GM19452 (cell line): ENCODE results near the gene ASB4.
"Not testable (repeated sequence)": the region's sequence is repeated elsewhere in the genome, so short reads cannot be mapped to it uniquely, and the experiment has no call there.

ENCODE experiments used
- ATAC-seq: cut with Tn5 transposase; IDR thresholded peaks from one replicate; pipeline ENCODE4 v1.9.1; 2021; ENCODE audit not compliant: unreplicated experiment

Gene ASB4

DNA sequence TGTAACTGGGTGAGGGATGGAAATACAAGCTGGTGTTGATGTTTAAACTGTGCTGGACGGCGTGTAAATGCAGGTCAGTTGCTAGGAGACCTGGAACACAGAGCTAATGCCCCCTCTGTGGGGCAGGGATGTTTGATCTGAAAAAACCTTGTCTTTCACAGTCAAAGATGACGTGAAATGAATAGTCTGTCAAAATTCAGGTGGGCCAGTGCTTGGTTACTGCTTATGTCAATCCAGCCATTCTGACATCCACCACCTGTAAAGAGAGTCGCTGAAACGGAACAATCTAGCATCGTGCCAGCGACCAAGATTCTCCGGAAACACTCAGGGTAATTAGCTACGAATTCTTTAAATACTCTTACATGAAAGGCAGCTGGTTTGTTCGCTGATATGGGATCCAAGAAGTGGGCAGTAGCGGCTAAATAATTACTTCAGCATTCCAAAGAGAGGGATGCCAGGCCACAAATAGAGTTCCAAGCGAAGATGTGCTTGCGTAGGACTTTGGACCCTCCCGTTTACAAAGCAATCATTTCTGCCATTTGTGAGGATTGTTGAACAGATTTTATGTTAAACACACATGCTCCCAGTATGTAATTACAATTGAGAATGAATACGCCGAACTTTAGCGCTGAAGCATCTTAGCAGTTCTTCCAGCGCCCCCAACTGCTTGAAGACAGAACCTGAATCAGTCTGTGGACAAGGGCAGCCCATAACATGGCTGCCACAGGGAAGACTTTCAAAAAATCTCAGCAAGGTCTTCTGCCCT lies 7.3 kb upstream of the ASB4 start:
- no peak for ATAC-seq

DNA sequence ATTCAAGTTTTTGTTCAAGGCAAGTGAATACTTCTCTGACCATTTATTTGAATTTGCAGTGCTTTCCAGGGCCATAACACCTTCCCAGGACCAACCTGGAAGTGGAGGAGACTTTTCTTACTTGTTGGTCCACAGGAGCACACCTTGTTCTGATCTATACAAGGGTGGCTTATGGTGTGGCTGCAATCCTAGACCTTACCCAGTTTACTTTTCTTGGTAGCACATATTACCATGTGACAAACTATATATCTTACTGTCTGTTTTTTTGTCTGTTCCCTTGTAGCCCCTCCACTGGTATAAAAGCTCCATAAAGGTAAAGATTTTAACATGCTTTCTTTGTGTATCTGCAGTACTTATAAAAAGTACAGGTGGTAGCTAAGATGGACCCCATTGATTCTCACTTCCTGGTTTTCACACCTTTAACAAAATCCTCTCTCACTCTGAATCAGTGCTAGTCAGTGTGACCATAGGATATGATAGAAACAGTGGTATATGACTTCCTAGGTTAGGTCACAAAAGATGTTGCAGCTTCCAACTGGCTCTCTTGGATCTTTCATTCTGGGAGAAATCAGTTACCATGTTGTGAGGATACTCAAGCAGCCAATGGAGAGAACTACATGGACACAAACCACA lies 5.6 kb upstream of the ASB4 start:
- ATAC-seq: peak; percentile 82

DNA sequence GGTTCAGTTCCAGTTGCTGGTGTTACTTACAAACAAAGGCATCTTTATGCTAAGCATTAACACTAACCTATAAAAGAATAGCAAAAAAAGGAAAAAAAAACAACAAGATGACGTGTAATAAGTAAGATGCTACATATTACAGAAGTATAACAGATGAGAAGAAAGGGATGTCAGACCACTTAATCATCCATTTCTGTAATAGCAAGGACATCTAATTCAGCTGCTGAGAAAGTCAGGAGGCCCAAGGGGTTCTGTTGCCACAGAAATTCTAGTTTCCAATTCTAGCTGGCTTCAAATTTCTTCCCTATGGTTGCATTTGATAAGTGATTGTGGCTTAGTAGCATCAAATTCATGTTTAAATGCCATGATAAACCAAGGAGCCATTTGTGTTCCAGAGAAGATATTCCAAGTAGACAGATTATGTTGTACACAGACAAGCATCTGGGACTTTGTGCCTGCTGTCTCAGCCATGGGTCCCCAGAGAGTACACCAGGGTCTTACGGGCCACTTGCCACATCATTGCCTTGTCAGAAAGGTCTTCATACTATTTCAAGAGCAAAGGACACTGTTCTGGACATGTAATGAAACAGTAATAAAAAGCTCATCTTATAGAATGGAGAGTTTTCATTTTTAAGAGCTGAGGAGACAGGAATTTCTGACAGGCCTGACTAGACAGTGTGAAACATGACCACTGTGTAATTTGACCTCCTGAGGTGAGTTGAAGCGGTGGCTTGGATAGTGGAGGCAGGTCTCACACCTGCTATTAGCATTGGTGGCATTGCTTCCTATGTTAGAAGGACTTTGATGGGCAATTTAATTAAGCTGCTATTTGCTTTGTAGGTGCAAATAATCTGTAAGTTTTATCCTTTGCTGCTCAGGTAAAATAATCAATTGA lies 4.2 kb upstream of the ASB4 start:
- ATAC-seq: no peak

DNA sequence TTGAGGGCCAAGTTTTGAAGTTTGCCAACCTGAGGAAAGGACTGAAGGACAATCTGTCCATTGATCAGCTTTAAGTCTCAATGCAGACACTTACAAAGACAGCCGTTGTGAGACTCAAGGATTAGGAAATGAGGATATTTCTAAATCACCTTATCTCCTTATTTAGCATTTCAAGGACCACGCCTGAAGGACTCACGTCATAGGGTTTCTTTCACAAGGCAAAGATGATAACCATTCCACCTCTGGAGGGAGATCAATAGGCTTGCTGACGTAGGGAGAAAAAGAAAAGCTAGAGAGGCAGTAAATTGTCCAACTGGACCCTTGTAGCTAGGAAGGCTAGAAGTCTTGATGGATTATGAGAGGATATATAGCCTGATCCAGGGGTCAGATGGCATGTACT lies 3.3 kb upstream of the ASB4 start:
- no peak for ATAC-seq

DNA sequence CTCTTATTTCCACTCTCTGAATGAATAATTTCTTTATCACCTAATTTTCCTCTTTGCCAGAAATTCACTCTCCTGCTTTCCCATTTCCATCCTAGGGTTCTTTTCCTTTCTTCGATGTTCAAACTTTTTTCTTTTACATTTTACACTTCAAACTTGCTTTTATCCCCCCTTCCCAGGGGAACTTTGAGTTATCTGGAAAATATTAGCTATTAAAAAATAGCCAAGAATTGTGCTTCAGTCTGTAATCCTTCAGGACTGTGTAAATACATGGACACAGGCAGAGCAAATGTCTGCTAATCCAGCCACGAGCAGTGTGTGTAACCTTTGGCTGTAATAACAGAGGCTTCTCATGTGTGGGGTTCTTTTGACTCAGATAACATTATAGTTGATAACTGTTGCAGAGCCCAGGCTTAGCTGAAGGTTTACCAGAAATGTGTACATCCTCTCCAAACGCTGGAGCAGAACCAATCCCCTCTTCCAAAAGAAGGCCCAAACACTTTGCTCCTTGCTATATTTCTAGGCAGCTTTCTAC lies 4.6 kb downstream of the ASB4 start:
- no peak for ATAC-seq

DNA sequence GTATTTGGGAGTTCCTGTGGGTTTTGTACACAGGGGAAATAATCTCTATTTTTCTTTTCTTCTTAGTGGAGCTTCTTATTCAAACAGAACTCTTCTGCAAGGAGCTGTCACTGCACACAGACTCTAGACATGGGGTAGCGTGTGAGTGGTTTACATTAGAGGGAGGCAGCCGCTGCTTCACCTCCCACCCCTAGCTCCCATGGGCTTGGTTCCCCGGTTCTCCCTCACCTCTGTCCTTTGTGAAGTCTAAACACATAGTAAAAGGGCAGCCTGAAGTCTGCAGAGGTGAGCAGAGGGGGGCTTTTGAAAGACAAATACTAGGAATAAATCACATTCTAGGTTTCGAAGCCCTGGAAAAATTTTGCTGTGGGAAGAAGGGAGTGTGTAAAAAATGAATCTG lies 5.5 kb downstream of the ASB4 start:
- ATAC-seq: no peak

DNA sequence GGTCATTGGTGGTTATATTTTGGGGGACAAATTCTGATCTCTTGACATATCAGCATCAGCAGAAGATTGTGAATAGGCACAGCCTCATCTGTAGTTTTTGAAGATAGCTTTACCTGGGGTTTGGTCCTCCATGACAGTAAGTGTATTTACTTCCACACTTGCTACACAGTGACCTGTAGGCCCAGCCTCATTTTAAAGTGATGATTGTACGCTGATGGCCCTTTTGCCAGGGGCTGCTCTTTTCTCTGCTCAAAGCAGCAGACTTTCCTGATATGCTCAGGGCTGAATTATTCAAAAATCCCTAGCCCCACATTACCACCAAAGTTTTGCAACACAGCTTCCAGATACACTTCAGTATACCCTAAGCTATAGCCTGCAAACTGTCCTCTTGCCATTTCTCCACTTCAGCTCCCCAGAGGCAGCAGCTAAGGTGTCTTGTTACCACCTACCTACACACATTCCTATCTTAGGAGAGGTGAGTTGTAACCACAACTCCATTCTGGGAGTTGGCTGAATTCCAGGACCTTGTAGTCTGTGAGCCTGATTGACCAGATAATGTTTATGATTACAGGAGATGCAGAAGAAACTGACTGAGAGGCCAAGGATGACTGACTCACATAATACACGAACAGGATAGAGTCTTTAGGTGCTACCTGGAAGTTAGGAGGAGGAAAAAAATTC lies 6.0 kb downstream of the ASB4 start:
- ATAC-seq: no peak

DNA sequence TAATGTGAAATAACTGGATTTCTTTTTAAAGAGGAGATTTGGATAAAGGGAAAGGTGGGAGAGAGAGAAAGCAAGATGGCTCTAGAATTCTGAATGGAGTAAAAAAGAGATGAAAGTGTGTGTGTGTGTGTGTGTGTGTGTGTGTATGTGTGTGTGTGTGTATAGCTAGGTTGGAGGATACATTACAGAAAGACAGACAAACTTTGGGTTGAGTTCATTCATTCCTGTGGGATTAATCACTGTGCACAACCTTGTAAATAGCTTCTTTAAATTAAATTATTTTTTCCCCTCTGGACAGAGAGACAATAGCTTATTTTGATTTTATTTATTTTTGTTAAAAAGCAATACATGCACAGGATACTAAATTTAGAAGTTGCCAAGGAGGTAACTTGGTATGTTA lies 7.5 kb downstream of the ASB4 start:
- ATAC-seq: no peak

DNA sequence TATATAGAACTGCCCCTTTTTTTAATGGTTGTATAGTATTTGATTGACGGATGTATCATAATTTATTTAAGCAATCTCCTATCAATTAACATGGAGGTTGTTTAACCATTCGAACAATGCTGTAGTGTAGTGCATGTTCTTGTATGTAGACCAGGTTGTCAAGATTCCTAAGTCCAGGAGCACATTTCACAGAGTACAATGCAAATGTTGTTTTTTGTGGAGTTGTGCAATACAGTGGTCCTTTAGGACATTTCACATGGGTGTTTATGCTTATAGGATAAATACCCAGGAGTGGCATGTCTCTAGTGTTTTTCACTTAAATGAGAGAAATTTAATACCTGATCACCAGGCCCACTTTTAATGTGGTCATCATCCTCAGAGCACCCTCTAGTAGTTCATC lies 8.1 kb downstream of the ASB4 start:
- ATAC-seq: no peak

DNA sequence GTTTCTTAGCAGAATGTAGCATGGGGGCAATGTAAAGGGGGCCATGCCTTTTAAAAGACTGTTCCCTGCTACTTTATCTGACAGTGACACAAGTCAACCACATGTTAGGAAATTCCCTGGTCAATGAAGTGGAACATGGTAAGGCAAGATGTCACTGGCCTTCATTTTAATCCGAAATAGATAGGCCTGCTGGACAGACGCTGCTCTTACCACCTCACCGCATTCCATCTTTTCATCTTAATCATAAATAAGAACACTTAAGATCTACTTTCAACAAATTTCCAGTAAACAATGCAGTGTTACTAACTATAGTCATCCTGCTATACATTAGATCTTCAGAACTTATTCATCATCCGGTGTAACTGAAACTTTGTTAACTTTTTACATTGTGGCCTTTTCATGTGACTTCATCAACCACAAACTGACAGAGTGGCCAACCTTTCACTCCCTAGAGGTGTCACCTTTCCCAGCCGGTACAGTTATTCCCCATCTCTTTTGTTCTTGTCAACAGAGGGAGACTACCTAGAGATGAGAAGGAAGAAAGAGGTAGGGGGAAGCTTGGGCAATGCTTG lies 15.6 kb downstream of the ASB4 start:
- ATAC-seq: peak; percentile 95

DNA sequence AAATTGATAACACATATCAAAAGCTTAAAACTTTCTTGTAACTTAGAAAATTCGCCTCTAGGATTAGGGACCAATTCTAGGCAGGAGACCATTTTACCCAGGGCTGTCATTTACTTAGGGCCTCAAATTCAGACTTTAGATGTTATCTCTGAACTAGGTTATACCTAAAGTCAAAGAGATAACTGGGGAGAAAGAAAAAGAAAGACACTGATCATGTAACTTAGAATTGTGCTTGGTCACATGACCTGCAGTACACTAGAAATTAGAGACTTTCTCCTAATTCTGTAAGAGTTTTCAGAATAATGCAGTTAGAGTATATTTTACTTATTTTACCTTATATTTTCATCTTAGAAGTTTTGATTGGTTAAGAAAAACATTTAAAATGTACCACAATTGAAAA lies 16.7 kb downstream of the ASB4 start:
- ATAC-seq: no peak

DNA sequence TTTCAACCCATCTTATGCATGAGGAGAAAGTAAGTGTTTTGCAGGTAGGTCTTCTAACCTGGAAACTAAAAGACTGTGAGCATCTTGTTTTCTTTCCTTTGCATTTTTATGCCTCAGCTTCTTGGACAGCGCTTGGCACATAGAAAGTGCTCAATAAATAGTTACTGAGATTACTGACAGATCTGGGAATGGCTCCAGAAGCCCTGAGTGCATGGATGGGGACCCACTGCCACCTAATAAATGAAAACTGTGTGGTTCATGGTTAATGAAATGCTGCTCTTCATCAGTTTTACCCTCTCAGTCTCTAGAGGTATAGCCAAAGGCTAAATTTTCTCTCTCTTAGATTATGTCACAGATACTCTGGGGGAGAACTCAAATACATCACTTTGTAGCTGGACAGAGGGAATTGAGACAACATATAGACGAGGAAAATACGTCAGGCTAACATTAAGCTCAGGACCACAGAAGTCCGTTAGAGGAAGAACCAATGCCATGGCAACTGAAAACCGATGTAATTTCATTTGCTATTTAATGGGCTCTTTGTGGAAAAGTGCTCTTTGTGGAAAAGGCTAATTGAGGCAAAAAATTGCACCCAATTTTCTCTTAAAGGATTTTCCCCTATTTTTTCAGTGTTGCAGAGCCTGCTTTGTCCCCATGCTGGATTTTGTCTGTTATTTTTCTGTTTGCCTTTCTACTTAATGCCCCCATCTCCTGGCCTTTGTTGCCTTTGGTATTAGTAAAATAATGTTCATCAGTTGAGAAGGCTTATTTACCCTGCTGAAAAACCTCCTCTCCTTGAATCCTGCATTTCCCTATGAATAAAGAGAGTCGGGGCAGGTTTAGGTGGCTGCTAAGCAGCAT lies 17.8 kb downstream of the ASB4 start:
- ATAC-seq: no peak

DNA sequence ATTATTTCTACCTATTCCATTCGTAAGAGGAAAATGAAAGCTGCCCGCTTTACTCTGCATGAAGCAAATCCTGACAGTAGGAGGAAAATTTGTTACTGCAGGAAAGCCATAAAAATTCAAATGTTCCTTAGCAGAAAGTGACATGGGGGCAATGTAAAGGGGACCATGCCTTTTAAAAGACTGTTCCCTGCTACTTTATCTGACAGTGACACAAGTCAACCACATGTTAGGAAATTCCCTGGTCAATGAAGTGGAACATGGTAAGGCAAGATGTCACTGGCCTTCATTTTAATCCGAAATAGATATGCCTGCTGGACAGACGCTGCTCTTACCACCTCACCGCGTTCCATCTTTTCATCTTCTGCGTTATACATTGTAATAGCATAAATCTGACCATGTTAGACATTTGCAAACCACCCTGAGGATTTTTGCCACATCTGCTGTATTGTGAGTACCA lies 18.4 kb downstream of the ASB4 start:
- ATAC-seq: not testable (repeated sequence)

DNA sequence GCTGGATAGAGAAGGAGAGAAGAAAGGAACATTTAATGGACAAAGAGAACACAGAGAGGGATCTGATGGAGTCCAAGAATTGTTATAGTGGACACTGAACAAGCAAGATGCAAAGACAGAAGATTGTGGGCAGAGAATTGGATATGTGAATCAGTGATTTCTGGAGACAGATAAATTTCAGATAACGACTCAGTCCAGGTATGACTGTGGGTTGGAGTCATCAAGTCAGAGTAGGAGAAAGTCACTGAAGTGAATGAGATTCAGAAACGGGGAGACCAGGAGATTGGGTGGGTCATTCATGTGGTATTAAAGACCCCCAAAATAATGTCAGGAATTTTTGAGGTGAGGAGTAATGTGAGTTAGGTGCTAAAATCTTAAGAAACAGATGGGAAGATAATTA lies 23.0 kb downstream of the ASB4 start:
- ATAC-seq: no peak

DNA sequence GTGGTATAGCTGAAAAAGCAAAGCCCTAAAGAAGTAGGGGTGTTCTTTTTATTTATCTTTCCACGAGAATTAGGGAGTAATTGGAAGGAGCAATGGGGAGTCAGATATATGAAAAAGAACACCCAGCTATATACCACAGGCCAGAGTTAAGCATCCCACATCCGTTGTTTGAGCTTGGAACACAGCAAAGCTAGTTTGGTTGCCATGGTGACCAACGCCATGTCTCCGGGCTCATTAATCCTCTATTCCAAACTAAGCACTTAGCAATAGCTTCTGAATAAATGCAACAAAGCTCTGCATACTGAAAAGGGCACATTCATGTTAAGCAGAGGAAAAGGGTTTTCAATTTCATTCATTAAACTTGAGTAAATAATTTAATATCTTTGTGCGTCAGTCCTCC lies 23.5 kb downstream of the ASB4 start:
- ATAC-seq: peak; percentile 39

DNA sequence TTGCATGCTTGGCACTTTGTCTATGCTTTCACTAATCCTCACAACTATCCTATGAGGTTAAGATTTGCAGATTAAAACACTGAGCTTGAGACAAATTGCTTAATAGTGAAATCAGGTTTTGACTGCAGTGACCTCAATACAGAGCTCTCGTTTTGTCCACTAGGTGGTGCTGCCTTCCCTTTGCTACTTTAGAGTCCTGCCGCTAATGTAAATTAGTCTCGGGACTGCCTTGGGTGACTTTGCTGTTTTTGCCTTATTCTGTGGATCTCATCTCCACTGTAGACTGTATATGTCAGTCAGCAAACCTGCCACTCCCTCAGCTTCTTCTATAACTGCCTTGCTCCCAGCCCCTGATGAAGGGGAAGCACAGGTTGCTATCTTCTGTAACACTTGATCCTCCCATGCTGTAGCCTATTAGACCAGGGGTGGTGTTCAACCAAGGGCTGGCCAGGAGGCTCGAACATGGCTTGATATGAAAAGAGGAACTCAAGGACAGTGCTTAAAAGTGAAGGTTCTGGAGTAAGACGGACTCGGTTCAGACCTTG lies 26.0 kb downstream of the ASB4 start:
- peak; percentile 82 for ATAC-seq

DNA sequence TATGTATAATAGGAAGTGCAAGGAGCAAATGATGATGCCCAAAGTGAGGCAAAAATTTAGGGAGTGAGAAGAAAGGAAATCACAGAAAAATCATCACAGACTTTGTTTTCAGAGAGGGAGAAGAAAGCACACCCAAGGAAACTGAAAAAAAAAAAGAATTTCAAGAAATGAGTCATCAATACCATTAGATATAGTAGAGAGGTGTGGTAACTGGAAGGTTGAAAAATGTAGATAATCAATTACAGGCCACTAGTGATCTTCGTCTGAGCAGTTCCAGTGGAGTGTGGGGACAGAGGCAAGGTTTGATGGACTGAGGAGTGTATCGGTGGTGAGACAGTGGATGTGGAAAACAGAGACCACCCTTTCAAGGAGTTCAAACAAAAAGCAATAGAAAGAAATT lies 31.7 kb downstream of the ASB4 start:
- peak; percentile 87 for ATAC-seq

DNA sequence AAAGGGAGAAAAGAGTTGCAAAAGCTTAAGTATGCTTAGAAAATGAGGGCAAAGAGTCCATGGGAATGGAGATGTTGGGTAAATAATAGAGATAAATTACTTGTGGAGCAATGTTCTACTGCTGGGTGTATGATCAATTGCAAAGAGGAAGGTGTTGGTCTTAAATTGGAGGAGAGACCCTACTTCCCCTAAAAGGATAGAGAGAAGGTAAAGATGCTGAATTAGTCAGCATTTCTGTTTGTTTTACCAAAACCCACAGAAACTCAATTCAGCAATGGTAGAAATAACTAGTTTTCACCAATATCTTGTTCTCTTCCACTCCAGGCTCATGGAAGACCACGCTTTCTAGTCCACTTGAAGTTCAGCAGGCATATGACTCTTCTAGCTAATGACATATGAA lies 32.1 kb downstream of the ASB4 start:
- peak; percentile 42 for ATAC-seq

DNA sequence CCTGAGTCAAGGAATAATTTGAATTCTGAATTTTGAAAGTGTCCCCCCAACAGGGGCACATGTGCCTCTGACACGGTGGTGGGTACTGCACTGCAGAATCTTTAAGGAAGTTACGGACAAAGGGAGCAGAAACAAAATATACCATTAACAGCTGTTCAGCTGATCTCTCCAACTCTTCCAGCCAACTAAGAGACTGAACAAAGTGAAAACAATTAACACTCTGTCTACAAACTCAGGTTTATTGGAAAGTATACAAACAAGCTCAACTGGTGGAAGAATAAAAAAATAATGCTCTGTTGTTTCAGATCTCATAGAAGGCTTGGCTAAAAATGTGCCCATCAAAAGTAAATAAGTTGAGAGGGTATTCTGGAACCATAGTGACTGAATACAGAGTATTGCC lies 34.4 kb downstream of the ASB4 start:
- no peak for ATAC-seq
